Measurements from ENCODE around the gene TMUB1.
A peak's percentile ranks its signal among the peaks of the same experiment; 100 is the strongest.

The TMUB1 gene

GRCh38 chr7:151095123-151095797 lies 12.0 kb upstream of the TMUB1 start:
- Histone ChIP-seq H3K4me2 (ENCODE audit: insufficient read depth, low read length, poor library complexity, severe bottlenecking) (no peak overlapping the region), H2BK120ac (ENCODE audit: low read depth, low read length) (no peak overlapping the region), H3K4ac (ENCODE audit: low read length) (no peak overlapping the region), H2BK15ac (ENCODE audit: low read length) (no peak overlapping the region), H3K79me1 (ENCODE audit: low read depth, low read length) (peaks cover 25% of the 10 kb centered on the region), H2BK5ac (ENCODE audit: low read length) (no peak overlapping the region), H2BK12ac (ENCODE audit: low read length) (no peak overlapping the region), H2AK5ac (ENCODE audit: low read depth, low read length) (peak overlapping the region; percentile 28), H3K36me3 (replicated peaks in 1 of 2; ENCODE audit: control insufficient read depth in 2 of 2, insufficient read depth in 2 of 2, low read length in 2 of 2) (peaks cover 5 to 41% of the 10 kb centered on the region in 2 donors), H3K27me3 (ENCODE audit: control insufficient read depth in 3 of 3, insufficient read depth in 3 of 3, low read depth in 1 of 3, low read length in 3 of 3) (no peaks in the 10 kb centered on the region), H3K4me3 (ENCODE audit: low read length in 2 of 2) (no peak overlapping the region), H4K91ac (ENCODE audit: low read depth, low read length, poor library complexity) (no peak overlapping the region), H2AFZ (ENCODE audit: low read length) (no peak overlapping the region), H3K23ac (ENCODE audit: low read depth, low read length, poor library complexity) (peak overlapping the region; percentile 50), H3K4me1 (ENCODE audit: control insufficient read depth in 2 of 2, insufficient read depth in 1 of 2, low read depth in 1 of 2, low read length in 2 of 2) (peaks cover 0 to 2% of the 10 kb centered on the region in 2 donors), H3K18ac (ENCODE audit: low read length) (no peak overlapping the region), H3K14ac (ENCODE audit: low read length) (no peak overlapping the region), H4K8ac (ENCODE audit: low read depth, low read length) (no peak overlapping the region), H3K9me3 (replicated peaks in 1 of 2; ENCODE audit: control insufficient read depth in 2 of 2, insufficient read depth in 1 of 2, low read depth in 1 of 2, low read length in 2 of 2) (no peaks in the 10 kb centered on the region), H3K9ac (ENCODE audit: low read depth, low read length, poor library complexity) (no peak overlapping the region), H3K27ac (replicated peaks; ENCODE audit: low read length) (no peak overlapping the region)
- DNase-seq (ENCODE audit: low spot score), result no peak
- WGBS, 2 donors (ENCODE audit: extremely low coverage in 2 of 2, insufficient read length in 2 of 2, insufficient replicate concordance in 1 of 2), result no CpG with 5 or more reads among the region's 10 CpGs

GRCh38 chr7:151094675-151095074 lies 11.4 kb upstream of the TMUB1 start:
- Histone ChIP-seq H3K9ac (ENCODE audit: low read depth, low read length, poor library complexity) (peak overlapping the region; percentile 44), H3K27ac (replicated peaks; ENCODE audit: low read length) (no peak overlapping the region), H2BK15ac (ENCODE audit: low read length) (no peak overlapping the region), H2AK5ac (ENCODE audit: low read depth, low read length) (no peak overlapping the region), H2BK120ac (ENCODE audit: low read depth, low read length) (no peak overlapping the region), H3K4me1 (ENCODE audit: control insufficient read depth in 2 of 2, insufficient read depth in 1 of 2, low read depth in 1 of 2, low read length in 2 of 2) (peaks cover 2 to 4% of the 10 kb centered on the region in 2 donors), H3K18ac (ENCODE audit: low read length) (no peak overlapping the region), H4K91ac (ENCODE audit: low read depth, low read length, poor library complexity) (no peak overlapping the region), H3K4me2 (ENCODE audit: insufficient read depth, low read length, poor library complexity, severe bottlenecking) (no peak overlapping the region), H3K4ac (ENCODE audit: low read length) (no peak overlapping the region), H4K8ac (ENCODE audit: low read depth, low read length) (no peak overlapping the region), H3K23ac (ENCODE audit: low read depth, low read length, poor library complexity) (no peak overlapping the region), H3K14ac (ENCODE audit: low read length) (no peak overlapping the region), H3K9me3 (replicated peaks in 1 of 2; ENCODE audit: control insufficient read depth in 2 of 2, insufficient read depth in 1 of 2, low read depth in 1 of 2, low read length in 2 of 2) (no peaks in the 10 kb centered on the region), H3K36me3 (replicated peaks in 1 of 2; ENCODE audit: control insufficient read depth in 2 of 2, insufficient read depth in 2 of 2, low read length in 2 of 2) (peaks cover 5 to 44% of the 10 kb centered on the region in 2 donors), H3K4me3 (ENCODE audit: low read length in 2 of 2) (no peak overlapping the region), H2BK12ac (ENCODE audit: low read length) (no peak overlapping the region), H2BK5ac (ENCODE audit: low read length) (no peak overlapping the region), H2AFZ (ENCODE audit: low read length) (no peak overlapping the region), H3K79me1 (ENCODE audit: low read depth, low read length) (peaks cover 20% of the 10 kb centered on the region), H3K27me3 (ENCODE audit: control insufficient read depth in 3 of 3, insufficient read depth in 3 of 3, low read depth in 1 of 3, low read length in 3 of 3) (no peaks in the 10 kb centered on the region)
- no CpG with 5 or more reads among the region's 5 CpGs for WGBS, 2 donors (ENCODE audit: extremely low coverage in 2 of 2, insufficient read length in 2 of 2, insufficient replicate concordance in 1 of 2)
- no peak for DNase-seq (ENCODE audit: low spot score)

GRCh38 chr7:151093748-151094147 lies 10.5 kb upstream of the TMUB1 start:
- no peak for DNase-seq (ENCODE audit: low spot score)
- Histone ChIP-seq H3K36me3 (replicated peaks in 1 of 2; ENCODE audit: control insufficient read depth in 2 of 2, insufficient read depth in 2 of 2, low read length in 2 of 2) (peaks cover 5 to 53% of the 10 kb centered on the region in 2 donors), H2BK15ac (ENCODE audit: low read length) (no peak overlapping the region), H2BK120ac (ENCODE audit: low read depth, low read length) (no peak overlapping the region), H3K4me2 (ENCODE audit: insufficient read depth, low read length, poor library complexity, severe bottlenecking) (no peak overlapping the region), H3K4me1 (ENCODE audit: control insufficient read depth in 2 of 2, insufficient read depth in 1 of 2, low read depth in 1 of 2, low read length in 2 of 2) (peaks cover 10 to 11% of the 10 kb centered on the region in 2 donors), H3K27me3 (ENCODE audit: control insufficient read depth in 3 of 3, insufficient read depth in 3 of 3, low read depth in 1 of 3, low read length in 3 of 3) (no peaks in the 10 kb centered on the region), H3K27ac (replicated peaks; ENCODE audit: low read length) (no peak overlapping the region), H2AFZ (ENCODE audit: low read length) (no peak overlapping the region), H2BK5ac (ENCODE audit: low read length) (no peak overlapping the region), H3K9me3 (replicated peaks in 1 of 2; ENCODE audit: control insufficient read depth in 2 of 2, insufficient read depth in 1 of 2, low read depth in 1 of 2, low read length in 2 of 2) (no peaks in the 10 kb centered on the region), H3K4ac (ENCODE audit: low read length) (no peak overlapping the region), H3K79me1 (ENCODE audit: low read depth, low read length) (peaks cover 18% of the 10 kb centered on the region), H3K14ac (ENCODE audit: low read length) (no peak overlapping the region), H3K9ac (ENCODE audit: low read depth, low read length, poor library complexity) (no peak overlapping the region), H4K8ac (ENCODE audit: low read depth, low read length) (no peak overlapping the region), H3K18ac (ENCODE audit: low read length) (no peak overlapping the region), H3K23ac (ENCODE audit: low read depth, low read length, poor library complexity) (peak overlapping the region; percentile 10), H2BK12ac (ENCODE audit: low read length) (no peak overlapping the region), H4K91ac (ENCODE audit: low read depth, low read length, poor library complexity) (no peak overlapping the region), H2AK5ac (ENCODE audit: low read depth, low read length) (no peak overlapping the region), H3K4me3 (ENCODE audit: low read length in 2 of 2) (no peak overlapping the region)
- no CpG with 5 or more reads among the region's 6 CpGs for WGBS, 2 donors (ENCODE audit: extremely low coverage in 2 of 2, insufficient read length in 2 of 2, insufficient replicate concordance in 1 of 2)

GRCh38 chr7:151091988-151092387 lies 8.7 kb upstream of the TMUB1 start:
- H3K14ac ChIP-seq (ENCODE audit: low read length), result no peak overlapping the region
- H2BK5ac ChIP-seq (ENCODE audit: low read length), result no peak overlapping the region
- peaks cover 20 to 23% of the 10 kb centered on the region in 2 donors for H3K4me1 ChIP-seq (ENCODE audit: control insufficient read depth in 2 of 2, insufficient read depth in 1 of 2, low read depth in 1 of 2, low read length in 2 of 2)
- no peak overlapping the region for H4K91ac ChIP-seq (ENCODE audit: low read depth, low read length, poor library complexity)
- H2AK5ac ChIP-seq (ENCODE audit: low read depth, low read length), result peak overlapping the region; percentile 42
- peaks cover 0 to 3% (median 0%) of the 10 kb centered on the region in 3 experiments for H3K27me3 ChIP-seq (ENCODE audit: control insufficient read depth in 3 of 3, insufficient read depth in 3 of 3, low read depth in 1 of 3, low read length in 3 of 3)
- no peak overlapping the region for H3K4ac ChIP-seq (ENCODE audit: low read length)
- no peak overlapping the region for H2BK15ac ChIP-seq (ENCODE audit: low read length)
- no peak overlapping the region for H2BK120ac ChIP-seq (ENCODE audit: low read depth, low read length)
- H3K18ac ChIP-seq (ENCODE audit: low read length), result no peak overlapping the region
- no peak overlapping the region for H2BK12ac ChIP-seq (ENCODE audit: low read length)
- H4K8ac ChIP-seq (ENCODE audit: low read depth, low read length), result no peak overlapping the region
- DNase-seq (ENCODE audit: low spot score), result no peak
- H3K4me2 ChIP-seq (ENCODE audit: insufficient read depth, low read length, poor library complexity, severe bottlenecking), result no peak overlapping the region
- H3K23ac ChIP-seq (ENCODE audit: low read depth, low read length, poor library complexity), result no peak overlapping the region
- peaks cover 24% of the 10 kb centered on the region for H3K79me1 ChIP-seq (ENCODE audit: low read depth, low read length)
- H2AFZ ChIP-seq (ENCODE audit: low read length), result no peak overlapping the region
- peaks cover 3 to 49% of the 10 kb centered on the region in 2 donors for H3K36me3 ChIP-seq (replicated peaks in 1 of 2; ENCODE audit: control insufficient read depth in 2 of 2, insufficient read depth in 2 of 2, low read length in 2 of 2)
- no peaks in the 10 kb centered on the region for H3K9me3 ChIP-seq (replicated peaks in 1 of 2; ENCODE audit: control insufficient read depth in 2 of 2, insufficient read depth in 1 of 2, low read depth in 1 of 2, low read length in 2 of 2)
- peak overlapping the region in 1 of 2 donors; percentile 41 for H3K4me3 ChIP-seq (ENCODE audit: low read length in 2 of 2)
- WGBS, 2 donors (ENCODE audit: extremely low coverage in 2 of 2, insufficient read length in 2 of 2, insufficient replicate concordance in 1 of 2), result no CpG with 5 or more reads among the region's 14 CpGs
- no peak overlapping the region for H3K27ac ChIP-seq (replicated peaks; ENCODE audit: low read length)
- H3K9ac ChIP-seq (ENCODE audit: low read depth, low read length, poor library complexity), result peak overlapping the region; percentile 9

Data from neuronal stem cell (in vitro differentiated cells).